Measurements from ENCODE around the gene GPR78. TPM values are rescaled to one million over a fixed set of nuclear protein-coding genes. Genes with fewer than 3 reads are reported as not detected.

The GPR78 gene
- total RNA-seq, 2 donors from 2014 or later = not detected

DNA sequence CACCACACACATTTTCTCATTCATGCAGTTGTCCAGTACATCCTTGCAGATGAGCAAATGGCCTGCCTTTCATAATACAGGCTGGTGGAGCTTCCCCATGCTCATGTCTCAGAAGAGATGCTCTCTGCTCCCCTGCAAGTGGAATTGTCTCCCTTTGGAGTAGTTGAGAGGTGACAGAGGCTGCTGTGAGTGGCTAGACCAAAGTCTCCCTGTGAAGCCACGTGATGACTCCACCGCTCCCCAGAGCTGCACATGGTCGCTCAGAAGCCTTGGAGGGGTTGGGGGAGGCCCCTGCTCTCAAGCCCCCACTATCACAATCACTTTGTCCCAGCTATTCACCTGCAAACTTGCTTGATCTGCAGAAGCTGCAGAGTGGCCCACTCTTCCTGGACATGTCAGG is 1.5 kb upstream of the GPR78 start:
- H3K27ac ChIP-seq = no peak overlapping the region
- H3K4me1 ChIP-seq = peaks cover 0 to 7% of the 10 kb centered on the region in 2 donors
- no peak overlapping the region for H3K4me3 ChIP-seq
- DNase-seq (ENCODE audit: low spot score) = no peak
- H3K9me3 ChIP-seq = no peaks in the 10 kb centered on the region
- no peaks in the 10 kb centered on the region for H3K36me3 ChIP-seq
- TF ChIP-seq, protein P1, sequence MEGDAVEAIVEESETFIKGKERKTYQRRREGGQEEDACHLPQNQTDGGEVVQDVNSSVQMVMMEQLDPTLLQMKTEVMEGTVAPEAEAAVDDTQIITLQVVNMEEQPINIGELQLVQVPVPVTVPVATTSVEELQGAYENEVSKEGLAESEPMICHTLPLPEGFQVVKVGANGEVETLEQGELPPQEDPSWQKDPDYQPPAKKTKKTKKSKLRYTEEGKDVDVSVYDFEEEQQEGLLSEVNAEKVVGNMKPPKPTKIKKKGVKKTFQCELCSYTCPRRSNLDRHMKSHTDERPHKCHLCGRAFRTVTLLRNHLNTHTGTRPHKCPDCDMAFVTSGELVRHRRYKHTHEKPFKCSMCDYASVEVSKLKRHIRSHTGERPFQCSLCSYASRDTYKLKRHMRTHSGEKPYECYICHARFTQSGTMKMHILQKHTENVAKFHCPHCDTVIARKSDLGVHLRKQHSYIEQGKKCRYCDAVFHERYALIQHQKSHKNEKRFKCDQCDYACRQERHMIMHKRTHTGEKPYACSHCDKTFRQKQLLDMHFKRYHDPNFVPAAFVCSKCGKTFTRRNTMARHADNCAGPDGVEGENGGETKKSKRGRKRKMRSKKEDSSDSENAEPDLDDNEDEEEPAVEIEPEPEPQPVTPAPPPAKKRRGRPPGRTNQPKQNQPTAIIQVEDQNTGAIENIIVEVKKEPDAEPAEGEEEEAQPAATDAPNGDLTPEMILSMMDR (IDR thresholded peaks at IDR 0.05) = no peak
- peaks cover 5 to 8% of the 10 kb centered on the region in 2 donors for H3K27me3 ChIP-seq

DNA sequence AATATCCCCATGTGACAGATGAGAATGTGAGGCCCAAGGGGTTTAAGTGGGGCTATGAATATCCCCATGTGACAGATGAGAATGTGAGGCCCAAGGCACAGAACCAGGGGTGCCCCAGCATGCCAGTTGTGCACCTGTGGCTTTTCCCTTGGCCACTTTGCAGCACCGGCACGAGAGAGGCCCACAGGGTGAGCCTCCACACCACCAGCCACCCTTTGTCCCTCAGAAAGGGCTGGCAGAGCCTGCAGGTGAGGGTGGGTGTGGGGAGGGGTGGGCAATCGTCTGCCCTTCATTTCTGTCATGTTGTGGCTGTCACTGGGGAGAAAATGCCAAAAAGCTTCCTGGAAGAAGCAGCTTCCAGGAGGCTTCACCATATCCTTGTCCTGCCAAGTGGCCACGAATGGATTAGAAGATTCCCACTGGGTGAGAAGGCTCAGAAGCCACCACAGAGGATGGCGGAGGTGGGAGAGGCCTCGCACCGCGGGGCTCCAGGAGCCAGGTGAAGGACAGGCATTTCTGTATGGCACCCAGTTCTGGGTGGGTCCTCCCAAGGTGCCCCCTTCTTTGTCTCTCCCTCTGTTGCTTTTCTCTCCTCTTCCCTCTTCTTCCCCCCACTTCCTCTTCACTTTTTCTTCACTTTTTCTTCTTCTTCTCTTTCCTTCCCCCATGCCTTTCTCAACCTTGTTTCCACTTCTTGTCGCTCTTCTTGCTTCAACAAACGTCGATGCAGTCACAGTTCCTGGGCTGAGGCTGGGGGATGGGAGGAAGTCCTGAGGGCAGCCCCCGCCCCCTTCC is 469 bp upstream of the GPR78 start:
- H3K9me3 ChIP-seq = no peaks in the 10 kb centered on the region
- H3K4me3 ChIP-seq = no peak overlapping the region
- H3K36me3 ChIP-seq = no peaks in the 10 kb centered on the region
- H3K27me3 ChIP-seq = peaks cover 5 to 8% of the 10 kb centered on the region in 2 donors
- TF ChIP-seq, protein P1 (IDR thresholded peaks at IDR 0.05) = no peak
- H3K4me1 ChIP-seq = peaks cover 0 to 7% of the 10 kb centered on the region in 2 donors
- H3K27ac ChIP-seq = no peak overlapping the region
- no peak for DNase-seq (ENCODE audit: low spot score)

DNA sequence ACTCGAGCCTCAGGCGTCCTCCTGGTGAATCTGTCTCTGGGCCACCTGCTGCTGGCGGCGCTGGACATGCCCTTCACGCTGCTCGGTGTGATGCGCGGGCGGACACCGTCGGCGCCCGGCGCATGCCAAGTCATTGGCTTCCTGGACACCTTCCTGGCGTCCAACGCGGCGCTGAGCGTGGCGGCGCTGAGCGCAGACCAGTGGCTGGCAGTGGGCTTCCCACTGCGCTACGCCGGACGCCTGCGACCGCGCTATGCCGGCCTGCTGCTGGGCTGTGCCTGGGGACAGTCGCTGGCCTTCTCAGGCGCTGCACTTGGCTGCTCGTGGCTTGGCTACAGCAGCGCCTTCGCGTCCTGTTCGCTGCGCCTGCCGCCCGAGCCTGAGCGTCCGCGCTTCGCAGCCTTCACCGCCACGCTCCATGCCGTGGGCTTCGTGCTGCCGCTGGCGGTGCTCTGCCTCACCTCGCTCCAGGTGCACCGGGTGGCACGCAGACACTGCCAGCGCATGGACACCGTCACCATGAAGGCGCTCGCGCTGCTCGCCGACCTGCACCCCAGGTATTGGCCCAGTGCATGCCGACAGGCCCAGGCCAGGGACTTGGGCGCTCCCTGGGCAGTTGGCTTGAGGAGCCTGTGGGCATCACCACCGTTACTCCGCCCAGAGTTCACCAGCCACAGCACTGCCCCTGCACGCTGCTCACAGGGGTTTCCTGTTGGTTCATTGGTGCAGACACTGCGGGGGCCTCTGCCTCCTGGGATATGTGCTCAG is 1.1 kb downstream of the GPR78 start:
- Histone ChIP-seq H3K4me3 (no peak overlapping the region), H3K27me3 (peaks cover 5 to 8% of the 10 kb centered on the region in 2 donors), H3K4me1 (peaks cover 0 to 7% of the 10 kb centered on the region in 2 donors), H3K9me3 (no peaks in the 10 kb centered on the region), H3K27ac (no peak overlapping the region), H3K36me3 (no peaks in the 10 kb centered on the region)
- DNase-seq (ENCODE audit: low spot score) = no peak
- TF ChIP-seq, protein P1 (IDR thresholded peaks at IDR 0.05) = no peak

DNA sequence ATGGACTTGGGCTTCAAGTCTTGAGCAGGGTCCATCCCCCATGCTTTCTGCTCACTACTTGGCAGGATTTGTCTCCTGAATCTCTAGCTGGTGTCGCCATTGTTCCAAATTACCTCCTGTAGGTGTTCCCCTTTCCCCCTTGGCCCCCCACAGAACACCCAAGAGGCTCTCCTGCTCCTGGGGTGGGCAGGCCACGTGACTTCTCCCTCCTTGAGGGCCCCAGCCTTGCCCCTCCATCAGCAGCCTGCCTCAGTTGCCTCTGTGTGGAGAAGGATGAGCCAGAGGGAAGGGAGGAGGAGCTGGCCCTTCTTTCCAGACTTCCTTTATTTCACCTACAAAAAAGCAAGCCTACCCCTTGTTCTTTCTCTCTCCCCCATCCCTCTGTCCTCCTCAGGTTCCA is 1.8 kb downstream of the GPR78 start:
- Histone ChIP-seq H3K36me3 (no peaks in the 10 kb centered on the region), H3K27me3 (peaks cover 5 to 8% of the 10 kb centered on the region in 2 donors), H3K27ac (no peak overlapping the region), H3K4me3 (no peak overlapping the region), H3K9me3 (no peaks in the 10 kb centered on the region), H3K4me1 (peaks cover 0 to 7% of the 10 kb centered on the region in 2 donors)
- no peak for DNase-seq (ENCODE audit: low spot score)
- TF ChIP-seq, protein P1 (IDR thresholded peaks at IDR 0.05) = no peak

DNA sequence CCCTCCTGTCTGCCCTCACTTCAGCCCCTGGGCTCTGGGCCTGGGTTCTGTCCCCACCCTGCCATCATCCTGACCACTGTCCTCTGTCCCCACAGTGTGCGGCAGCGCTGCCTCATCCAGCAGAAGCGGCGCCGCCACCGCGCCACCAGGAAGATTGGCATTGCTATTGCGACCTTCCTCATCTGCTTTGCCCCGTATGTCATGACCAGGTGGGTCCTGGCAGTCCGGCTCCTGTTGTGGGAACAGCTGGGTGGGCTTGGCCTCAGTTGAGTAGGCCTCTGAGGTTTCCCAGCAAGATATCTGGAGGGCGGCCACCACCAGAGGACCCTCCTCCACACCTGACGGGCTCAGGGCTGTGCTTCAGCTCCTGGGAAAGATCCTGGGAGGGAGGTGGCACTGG is 2.2 kb downstream of the GPR78 start:
- no peak overlapping the region for H3K4me3 ChIP-seq
- TF ChIP-seq, protein P1 (IDR thresholded peaks at IDR 0.05) = no peak
- H3K9me3 ChIP-seq = no peaks in the 10 kb centered on the region
- peaks cover 0 to 7% of the 10 kb centered on the region in 2 donors for H3K4me1 ChIP-seq
- no peak for DNase-seq (ENCODE audit: low spot score)
- H3K27ac ChIP-seq = no peak overlapping the region
- H3K27me3 ChIP-seq = peaks cover 5 to 8% of the 10 kb centered on the region in 2 donors
- H3K36me3 ChIP-seq = no peaks in the 10 kb centered on the region

Measured in right atrium auricular region (tissue), 2 donors.